H54 (cell line): Measurements from ENCODE around the gene VPS8.
A peak's percentile ranks its signal among the peaks of the same experiment; 100 is the strongest.

Experiments
- DNase-seq: peaks from one replicate; pipeline ENCODE4 v3.0.0; 2011; ENCODE audit warnings: low spot score, mixed read lengths; ENCODE audit not compliant: insufficient read length
- FAIRE-seq: peaks from 3 replicates; lab custom pipeline; 2011; peaks lifted over from hg19 to GRCh38; lab: Jason Lieb, UNC
- POLR2A ChIP-seq: IDR thresholded peaks from 2 replicates; pipeline ENCODE4 v1.6.1; 2011; ENCODE audit warnings: low read depth, mild to moderate bottlenecking, low read length

Gene VPS8

DNA sequence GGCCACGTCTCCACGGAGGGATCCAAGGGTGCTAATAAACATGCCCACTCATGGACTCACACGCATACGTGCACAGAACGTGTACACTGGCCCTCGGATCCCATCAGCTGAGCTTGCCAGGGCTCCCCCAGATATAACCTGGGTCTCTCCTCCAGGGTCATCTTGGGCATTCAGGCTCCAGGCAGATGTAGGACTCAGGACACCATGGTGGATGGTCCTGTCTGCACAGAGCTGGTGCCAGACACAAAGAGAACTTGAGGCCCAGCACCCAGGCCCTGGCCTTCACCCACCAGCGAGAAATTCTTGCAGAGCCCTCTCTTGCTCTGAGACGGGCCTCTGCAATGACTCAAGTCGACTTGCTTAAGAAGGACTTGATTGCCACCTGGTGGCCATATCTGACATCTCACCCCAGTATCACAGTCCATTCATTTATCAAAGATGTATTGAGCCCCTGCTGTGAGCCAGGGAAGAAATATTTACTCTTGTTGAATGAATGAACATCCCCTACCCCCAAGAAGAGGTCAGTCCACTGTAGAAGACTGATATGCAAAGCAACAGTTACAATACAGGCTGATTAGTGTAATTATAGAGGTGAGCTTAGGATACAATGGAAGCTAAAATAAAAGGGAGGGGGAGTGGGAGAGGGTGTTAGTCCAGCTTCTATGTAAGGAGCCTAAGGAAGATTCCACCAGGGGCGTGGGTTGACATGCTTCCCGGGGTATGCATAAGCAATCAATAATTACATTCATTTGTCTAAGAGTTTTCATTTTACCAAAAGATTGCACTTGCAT is 34.2 kb upstream of the VPS8 start:
- peak; percentile 93 for FAIRE-seq
- peak; percentile 94 for DNase-seq
- no peak for TF ChIP-seq POLR2A

- DNase-seq: no peak
- no peak for TF ChIP-seq POLR2A
- no peak for FAIRE-seq
Observed at GRCh38 chr3:184778426-184779332, 33.3 kb upstream of the VPS8 start.

DNA sequence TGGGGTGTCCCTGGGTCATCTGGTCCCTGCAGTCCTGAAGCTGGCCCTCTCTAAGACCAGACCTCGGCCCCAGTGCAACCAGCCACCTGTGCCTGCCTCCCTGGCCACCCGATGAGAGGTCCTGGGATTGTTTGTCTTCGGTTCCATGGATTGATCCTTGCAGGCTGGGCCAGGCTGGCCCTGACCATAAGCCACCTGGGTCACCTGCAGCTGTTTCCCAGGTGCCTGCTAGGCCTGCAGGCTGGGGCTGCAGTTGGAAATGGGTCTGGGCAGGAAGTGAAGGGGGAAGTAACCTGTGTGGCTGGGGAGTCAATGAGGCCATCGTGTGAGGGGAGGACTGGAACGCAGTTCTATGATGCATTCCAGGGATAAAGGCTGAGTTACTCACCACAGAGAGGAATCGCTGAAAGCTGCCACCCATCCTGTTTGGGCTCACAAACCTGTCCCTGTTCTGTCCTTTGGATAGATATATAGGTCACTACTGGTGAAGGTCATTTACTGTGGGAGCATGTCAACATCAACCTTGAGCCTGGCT is 30.9 kb upstream of the VPS8 start:
- TF ChIP-seq POLR2A: no peak
- DNase-seq (no peak), FAIRE-seq (no peak)

DNA sequence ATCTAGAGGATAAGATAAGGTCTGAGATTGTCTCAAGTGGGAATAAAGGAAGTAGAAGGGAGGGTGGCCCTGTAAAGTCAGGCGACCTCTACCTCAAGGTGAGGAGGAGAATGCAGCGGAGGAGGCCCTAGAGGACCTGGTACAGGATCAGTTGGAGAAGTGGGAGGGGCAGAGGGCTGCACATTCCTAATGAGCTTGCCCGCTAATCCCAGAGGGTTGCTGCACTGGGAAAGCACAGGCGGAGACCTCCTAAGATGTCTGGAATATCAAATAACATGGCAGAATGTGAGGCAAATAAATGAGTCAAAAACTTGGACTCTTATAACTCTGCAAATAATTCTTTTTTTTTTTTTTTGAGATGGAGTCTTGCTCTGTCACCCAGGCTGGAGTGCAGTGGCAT is 30.2 kb upstream of the VPS8 start:
- no peak for DNase-seq
- no peak for TF ChIP-seq POLR2A
- no peak for FAIRE-seq

DNA sequence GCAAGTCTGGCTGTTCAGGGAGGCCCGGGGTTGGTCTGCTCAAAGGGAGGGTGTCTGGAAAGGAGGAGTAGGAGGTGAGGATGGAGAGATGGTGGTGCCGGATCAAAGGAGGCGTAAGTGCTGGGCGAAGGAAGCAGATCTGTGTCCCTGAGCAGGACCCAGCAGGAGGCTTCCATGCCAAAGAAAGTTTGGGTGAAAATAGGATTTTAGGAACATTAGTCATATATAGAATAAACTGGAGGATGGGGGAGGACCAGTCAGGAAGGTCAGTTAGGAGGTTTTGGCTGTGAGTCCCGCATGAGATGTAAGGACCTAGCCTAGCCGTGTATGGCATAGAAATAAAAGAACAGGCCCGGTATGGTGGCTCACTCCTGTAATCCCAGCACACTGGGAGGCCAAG is 28.6 kb upstream of the VPS8 start:
- no peak for TF ChIP-seq POLR2A
- DNase-seq (no peak), FAIRE-seq (no peak)

GRCh38 chr3:184784731-184785500 is 27.1 kb upstream of the VPS8 start:
- DNase-seq: no peak
- no peak for TF ChIP-seq POLR2A
- FAIRE-seq: no peak

DNA sequence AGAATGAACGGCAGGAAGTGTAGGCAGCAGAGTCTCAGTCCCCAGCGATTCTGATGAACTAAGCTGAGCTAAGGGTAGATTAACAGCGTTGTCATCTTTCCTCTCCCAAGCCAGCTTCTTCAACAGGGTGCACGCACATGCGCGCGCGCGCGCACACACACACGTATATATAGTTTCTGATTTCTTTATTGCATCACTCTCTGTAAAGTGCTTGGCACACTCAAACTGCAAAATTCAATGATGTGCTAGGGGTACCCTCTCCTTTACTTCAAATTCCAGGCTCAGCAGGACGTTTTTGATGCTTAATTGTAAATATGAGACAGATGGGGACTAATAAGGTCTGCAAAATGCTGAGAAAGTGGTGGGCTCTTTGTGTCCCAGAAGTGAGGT is 26.1 kb upstream of the VPS8 start:
- FAIRE-seq (no peak), DNase-seq (no peak)
- no peak for TF ChIP-seq POLR2A

DNA sequence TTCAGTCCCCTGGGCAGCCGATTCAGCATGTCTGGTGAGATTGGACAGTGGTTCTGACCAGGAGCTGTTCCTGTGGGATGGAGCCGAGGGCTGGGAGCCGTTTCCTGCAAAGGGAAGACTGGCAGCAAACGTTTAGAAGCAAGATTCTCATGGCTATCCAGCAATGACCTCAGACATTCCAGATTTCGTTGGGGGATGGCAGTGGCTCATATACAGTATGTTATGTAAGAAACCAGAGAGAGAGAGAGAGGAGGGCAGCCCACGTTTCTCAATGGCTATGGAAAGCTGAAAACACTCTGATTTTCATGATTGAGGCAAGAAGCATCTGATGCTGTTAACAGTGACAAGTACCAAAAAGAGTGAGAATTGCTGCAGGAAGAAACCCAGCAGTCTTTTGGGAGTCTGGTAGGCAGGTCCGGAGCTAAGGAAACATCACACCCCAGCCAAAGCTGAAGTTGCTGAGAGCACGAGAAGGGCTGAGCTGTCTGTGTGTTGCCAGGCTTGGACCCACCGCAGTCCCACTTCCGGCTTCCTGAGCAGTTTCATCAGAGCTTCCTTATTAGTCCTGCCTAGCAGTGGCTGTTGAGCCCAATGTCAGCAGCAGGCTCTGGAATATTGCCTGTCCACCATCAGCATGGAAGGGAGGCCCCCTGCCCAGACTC is 25.6 kb upstream of the VPS8 start:
- TF ChIP-seq POLR2A: no peak
- peak; percentile 61 for DNase-seq
- no peak for FAIRE-seq

- TF ChIP-seq POLR2A: no peak
- FAIRE-seq (peak; percentile 94), DNase-seq (peak; percentile 89)
Observed at GRCh38 chr3:184788751-184789150, 23.2 kb upstream of the VPS8 start.

- DNase-seq: no peak
- TF ChIP-seq POLR2A: no peak
- FAIRE-seq: no peak
Observed at GRCh38 chr3:184789314-184789998, 22.5 kb upstream of the VPS8 start.

DNA sequence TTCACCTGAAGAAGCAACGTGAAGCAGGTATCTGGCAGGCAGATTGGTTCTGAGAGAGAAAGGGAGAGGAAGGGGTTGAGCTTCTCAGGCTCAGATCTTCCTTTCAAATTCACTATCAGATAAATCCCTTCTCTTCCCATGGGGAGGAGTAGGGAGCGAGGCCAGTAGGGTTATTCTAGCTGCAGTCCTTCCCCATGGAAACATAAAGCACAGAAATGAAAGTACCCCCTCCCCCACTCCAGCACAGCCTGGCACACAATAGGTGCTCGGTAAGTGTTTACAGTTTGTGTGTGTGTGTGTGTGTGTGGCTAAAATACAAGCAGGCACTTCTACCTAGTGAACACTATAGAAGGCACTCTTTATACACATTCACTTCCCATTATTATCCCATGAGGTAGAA is 20.8 kb upstream of the VPS8 start:
- no peak for TF ChIP-seq POLR2A
- FAIRE-seq: no peak
- no peak for DNase-seq

DNA sequence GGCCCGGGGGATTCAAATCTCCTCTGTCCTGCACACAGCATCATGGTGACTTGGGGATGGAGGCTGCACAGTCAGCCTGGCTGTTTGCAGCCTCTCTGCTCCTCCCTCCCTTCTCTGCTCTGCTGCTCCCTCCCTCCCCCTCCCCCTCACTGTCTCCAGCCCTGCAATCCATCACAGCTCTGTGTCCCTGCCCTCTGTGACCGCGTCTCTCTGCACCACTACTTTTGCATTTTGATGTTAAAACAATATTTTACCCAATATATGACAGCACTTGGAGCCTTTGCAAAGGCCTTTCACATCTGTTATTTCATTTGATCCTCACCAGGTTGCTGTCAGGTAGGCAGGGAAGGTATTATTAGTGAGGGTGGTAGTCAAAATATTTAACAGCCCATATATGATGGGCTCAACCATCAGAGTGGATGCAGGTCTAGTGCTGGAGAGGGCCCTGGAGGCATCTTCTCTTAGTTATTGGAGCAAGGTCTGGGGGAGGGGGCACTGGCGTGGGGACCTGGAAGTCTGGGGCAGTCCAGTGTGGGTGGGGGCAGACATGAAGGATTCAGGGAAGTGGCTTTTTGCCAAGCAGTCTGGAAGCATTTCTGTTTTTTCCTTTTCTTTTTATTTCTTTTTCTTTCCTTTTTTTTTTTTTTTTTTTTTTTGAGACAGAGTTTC is 16.3 kb upstream of the VPS8 start:
- DNase-seq (no peak), FAIRE-seq (no peak)
- no peak for TF ChIP-seq POLR2A
